ENCODE results near the gene RASIP1.

GRCh38 chr19:48739404-48740163 is 826 bp downstream of the RASIP1 start:
- TF ChIP-seq CTCF (IDR thresholded peaks at IDR 0.05) (no peak), NFE2L2 (conservative IDR thresholded peaks at IDR 0.05; ENCODE audit: low read length) (no peak), REST (IDR thresholded peaks at IDR 0.05) (no peak), USF2 (IDR thresholded peaks at IDR 0.05) (no peak), POLR2AphosphoS2 (conservative IDR thresholded peaks at IDR 0.05; ENCODE audit: low read length) (no peak), ZC3H11A (IDR thresholded peaks at IDR 0.05) (no peak), EHF (CRISPR knock-in tag; IDR thresholded peaks at IDR 0.05) (no peak), BHLHE40 (IDR thresholded peaks at IDR 0.05; ENCODE audit: low read depth, low read length) (no peak), MAX (IDR thresholded peaks at IDR 0.05) (no peak), KDM1A (IDR thresholded peaks at IDR 0.05; ENCODE audit: low read depth) (no peak), SMC3 (IDR thresholded peaks at IDR 0.05) (no peak), CHD4 (IDR thresholded peaks at IDR 0.05; ENCODE audit: borderline replicate concordance) (no peak), HDAC2 (IDR thresholded peaks at IDR 0.05) (no peak)
